OCI-LY7 (cell line): Measurements from ENCODE around the gene STXBP3. TPM values are rescaled to one million over a fixed set of nuclear protein-coding genes. Genes with fewer than 3 reads are reported as not detected.

ENCODE experiments used
- BruUV-seq: library from RNA; stranded (reverse); fragments of 400-500 nt; replicated peaks from 2 replicates; lab custom pipeline; 2021; lab: Mats Ljungman, UMichigan
- CTCF ChIA-PET: fragments of 300-600 bp; sonication (Branson Sonifier 250); formaldehyde crosslinking; loops from one replicate; lab custom pipeline; 2022; ENCODE audit warnings: antibody characterized with exemption; ENCODE audit not compliant: unreplicated experiment; lab: Charles Lee
- POLR2A ChIA-PET: fragments of 300-600 bp; sonication (Branson Sonifier 250); formaldehyde crosslinking; loops from one replicate; lab custom pipeline; 2022; ENCODE audit warnings: antibody characterized with exemption; lab: Charles Lee
- DNase-seq: peaks from one replicate; pipeline ENCODE4 v3.0.0-alpha.2; 2015; ENCODE audit warnings: low spot score
- H2AFZ ChIP-seq: fragments of 200-600 bp; sonication (generic), shearing (Covaris generic); 2 replicates; pipeline ENCODE4 v1.6.1; 2014; ENCODE audit warnings: mild to moderate bottlenecking, antibody characterized with exemption, low read length, moderate library complexity
- H3K27ac ChIP-seq: fragments of 200-600 bp; sonication (generic); 2 replicates; pipeline ENCODE4 v1.5.1; 2014; ENCODE audit warnings: mixed run types, low read depth, mild to moderate bottlenecking, moderate library complexity, low read length, inconsistent platforms; ENCODE audit not compliant: poor library complexity, severe bottlenecking
- H3K36me3 ChIP-seq: fragments of 200-600 bp; sonication (generic); 2 replicates; pipeline ENCODE4 v1.6.1; 2014; ENCODE audit warnings: mild to moderate bottlenecking, antibody characterized with exemption, low read length, moderate library complexity, mixed read lengths; ENCODE audit not compliant: insufficient read depth
- H3K4me1 ChIP-seq: fragments of 200-600 bp; sonication (generic); 2 replicates; pipeline ENCODE4 v1.5.1; 2014; ENCODE audit warnings: mild to moderate bottlenecking, low read length; ENCODE audit not compliant: insufficient read depth, poor library complexity, severe bottlenecking
- H3K4me2 ChIP-seq: fragments of 200-600 bp; sonication (generic); 2 replicates; pipeline ENCODE4 v1.6.1; 2014; ENCODE audit warnings: mild to moderate bottlenecking, low read length
- H3K4me3 ChIP-seq: fragments of 200-600 bp; sonication (generic); 2 replicates; pipeline ENCODE4 v1.5.1; 2014; ENCODE audit warnings: mild to moderate bottlenecking, low read depth, low read length; ENCODE audit not compliant: poor library complexity, severe bottlenecking
- H3K79me2 ChIP-seq: fragments of 200-600 bp; sonication (generic); 2 replicates; pipeline ENCODE4 v1.6.1; 2016; ENCODE audit warnings: low read depth, mild to moderate bottlenecking, low read length, moderate library complexity, mixed read lengths; ENCODE audit not compliant: insufficient read depth
- H3K9me2 ChIP-seq: fragments of 200-600 bp; sonication (generic); 2 replicates; pipeline ENCODE4 v1.6.1; 2016; ENCODE audit warnings: mild to moderate bottlenecking, low read length, mixed read lengths; ENCODE audit not compliant: insufficient read depth
- H3K9me3 ChIP-seq: fragments of 200-600 bp; sonication (generic); 2 replicates; pipeline ENCODE4 v1.6.1; 2014; ENCODE audit warnings: mild to moderate bottlenecking, mixed run types, low read length, mixed read lengths
- H4K20me1 ChIP-seq: fragments of 200-600 bp; sonication (generic); 2 replicates; pipeline ENCODE4 v1.6.1; 2014; ENCODE audit warnings: mild to moderate bottlenecking, antibody characterized with exemption, low read length, moderate library complexity, mixed read lengths; ENCODE audit not compliant: insufficient read depth
- EZH2phosphoT487 ChIP-seq: fragments of 200-600 bp; sonication (generic); IDR thresholded peaks from 2 replicates; pipeline ENCODE4 v1.6.1; 2018; ENCODE audit warnings: low read depth, borderline replicate concordance, mild to moderate bottlenecking, mixed run types, antibody characterized with exemption, low read length, moderate library complexity, mixed read lengths
- intact Hi-C: fragments of 100-400 bp; cut with micrococcal nuclease; formaldehyde crosslinking; loops from one replicate; pipeline ENCODE4 v1.10.0; 2022; ENCODE audit not compliant: unreplicated experiment
- total RNA-seq, 2 experiments: library from RNA; depleted of rRNA in 1 of 2; stranded (reverse); fragments of >200 nt in 1 of 2; shearing (Covaris generic) in 1 of 2; gene quantifications; 2 replicates each; pipeline ENCODE4 v1.2.3, GENCODE V29; 2014 to 2022
- TF ChIP-seq, protein P1 (sequence below): fragments of 200-600 bp; sonication (generic); conservative IDR thresholded peaks from 2 replicates; pipeline ENCODE4 v1.5.1; 2014; ENCODE audit warnings: mild to moderate bottlenecking, antibody characterized with exemption, low read length, moderate library complexity, mixed read lengths

Gene STXBP3
- total RNA-seq, 2 experiments from 2014 or later, result 27.7 to 38.2 TPM

DNA sequence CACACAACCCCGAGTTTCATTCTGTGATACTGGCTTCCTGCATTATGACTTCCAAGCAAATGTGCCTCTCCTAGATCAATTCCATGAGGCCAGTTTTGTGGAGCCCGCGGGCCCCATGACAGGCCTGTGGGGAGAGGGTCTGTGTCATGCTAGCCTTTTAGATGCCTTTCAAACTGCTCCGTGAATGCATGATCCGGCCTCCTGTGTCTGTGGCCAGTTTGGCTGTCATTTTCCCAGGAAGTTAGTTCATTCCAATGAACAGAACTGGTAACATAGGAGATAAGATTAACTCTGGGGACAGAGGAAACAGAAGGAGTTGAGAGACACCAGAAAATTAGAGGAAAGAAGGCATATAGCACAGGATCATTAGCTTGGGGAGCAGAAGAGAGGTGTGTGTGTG, 30.5 kb upstream of the STXBP3 start:
- no peak overlapping the region for H3K27ac ChIP-seq
- no peaks in the 10 kb centered on the region for H4K20me1 ChIP-seq
- H3K36me3 ChIP-seq, result no peaks in the 10 kb centered on the region
- no peaks in the 10 kb centered on the region for H3K9me2 ChIP-seq
- intact Hi-C loops, result no loop called here
- no TSS peak for BruUV-seq
- ChIA-PET CTCF (no interaction called here), POLR2A (no interaction called here)
- no peaks in the 10 kb centered on the region for H3K4me1 ChIP-seq
- no peaks in the 10 kb centered on the region for H3K79me2 ChIP-seq
- no peak overlapping the region for H2AFZ ChIP-seq
- no peak for TF ChIP-seq EZH2phosphoT487
- TF ChIP-seq, protein P1, sequence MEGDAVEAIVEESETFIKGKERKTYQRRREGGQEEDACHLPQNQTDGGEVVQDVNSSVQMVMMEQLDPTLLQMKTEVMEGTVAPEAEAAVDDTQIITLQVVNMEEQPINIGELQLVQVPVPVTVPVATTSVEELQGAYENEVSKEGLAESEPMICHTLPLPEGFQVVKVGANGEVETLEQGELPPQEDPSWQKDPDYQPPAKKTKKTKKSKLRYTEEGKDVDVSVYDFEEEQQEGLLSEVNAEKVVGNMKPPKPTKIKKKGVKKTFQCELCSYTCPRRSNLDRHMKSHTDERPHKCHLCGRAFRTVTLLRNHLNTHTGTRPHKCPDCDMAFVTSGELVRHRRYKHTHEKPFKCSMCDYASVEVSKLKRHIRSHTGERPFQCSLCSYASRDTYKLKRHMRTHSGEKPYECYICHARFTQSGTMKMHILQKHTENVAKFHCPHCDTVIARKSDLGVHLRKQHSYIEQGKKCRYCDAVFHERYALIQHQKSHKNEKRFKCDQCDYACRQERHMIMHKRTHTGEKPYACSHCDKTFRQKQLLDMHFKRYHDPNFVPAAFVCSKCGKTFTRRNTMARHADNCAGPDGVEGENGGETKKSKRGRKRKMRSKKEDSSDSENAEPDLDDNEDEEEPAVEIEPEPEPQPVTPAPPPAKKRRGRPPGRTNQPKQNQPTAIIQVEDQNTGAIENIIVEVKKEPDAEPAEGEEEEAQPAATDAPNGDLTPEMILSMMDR, result no peak
- H3K4me3 ChIP-seq, result no peak overlapping the region
- H3K4me2 ChIP-seq, result no peak overlapping the region
- no peak for DNase-seq
- H3K9me3 ChIP-seq, result no peaks in the 10 kb centered on the region

DNA sequence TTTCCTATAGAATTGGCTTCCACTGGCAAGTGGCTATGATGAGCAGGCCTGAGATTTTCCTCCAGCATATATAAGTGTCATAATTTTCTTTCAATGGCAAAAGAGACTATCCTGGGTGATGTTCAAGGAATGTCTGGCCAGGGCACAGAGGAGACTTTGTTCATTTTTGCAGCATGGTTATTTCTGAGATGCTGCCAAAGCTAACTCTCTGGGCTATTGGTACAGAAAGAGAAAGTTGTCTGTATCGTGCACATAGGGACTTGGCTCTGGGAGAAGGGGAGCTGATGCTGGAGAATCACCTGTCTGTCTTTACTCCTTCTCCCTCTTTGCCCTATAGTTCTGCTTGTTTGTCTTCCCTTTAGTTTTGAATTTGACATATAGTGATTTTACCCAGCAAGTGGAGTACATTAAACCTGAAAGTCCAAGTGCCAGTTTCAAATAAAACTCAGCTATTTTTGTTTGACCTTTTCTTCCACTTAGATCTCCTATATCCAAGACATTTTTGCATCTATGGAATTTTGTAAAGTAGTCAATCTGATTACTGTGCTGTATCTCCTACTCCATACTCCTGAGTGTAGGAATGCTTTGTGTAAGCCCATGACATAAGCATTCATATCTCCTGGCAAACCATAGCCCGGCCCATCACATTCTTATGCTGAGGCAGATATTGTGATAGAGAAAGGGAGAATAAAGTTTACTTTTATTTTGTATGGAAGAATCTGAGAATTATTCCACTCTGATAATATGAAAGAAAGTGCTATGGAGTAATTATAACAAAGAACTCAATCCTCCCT, 29.8 kb upstream of the STXBP3 start:
- no peaks in the 10 kb centered on the region for H3K9me2 ChIP-seq
- H3K79me2 ChIP-seq, result no peaks in the 10 kb centered on the region
- ChIA-PET CTCF (no interaction called here), POLR2A (no interaction called here)
- no peaks in the 10 kb centered on the region for H3K9me3 ChIP-seq
- H4K20me1 ChIP-seq, result no peaks in the 10 kb centered on the region
- intact Hi-C loops, result no loop called here
- TF ChIP-seq, protein P1, result no peak
- no peak for TF ChIP-seq EZH2phosphoT487
- no peak for DNase-seq
- H3K4me2 ChIP-seq, result no peak overlapping the region
- no TSS peak for BruUV-seq
- H3K27ac ChIP-seq, result no peak overlapping the region
- no peaks in the 10 kb centered on the region for H3K36me3 ChIP-seq
- no peak overlapping the region for H2AFZ ChIP-seq
- no peak overlapping the region for H3K4me3 ChIP-seq
- no peaks in the 10 kb centered on the region for H3K4me1 ChIP-seq

DNA sequence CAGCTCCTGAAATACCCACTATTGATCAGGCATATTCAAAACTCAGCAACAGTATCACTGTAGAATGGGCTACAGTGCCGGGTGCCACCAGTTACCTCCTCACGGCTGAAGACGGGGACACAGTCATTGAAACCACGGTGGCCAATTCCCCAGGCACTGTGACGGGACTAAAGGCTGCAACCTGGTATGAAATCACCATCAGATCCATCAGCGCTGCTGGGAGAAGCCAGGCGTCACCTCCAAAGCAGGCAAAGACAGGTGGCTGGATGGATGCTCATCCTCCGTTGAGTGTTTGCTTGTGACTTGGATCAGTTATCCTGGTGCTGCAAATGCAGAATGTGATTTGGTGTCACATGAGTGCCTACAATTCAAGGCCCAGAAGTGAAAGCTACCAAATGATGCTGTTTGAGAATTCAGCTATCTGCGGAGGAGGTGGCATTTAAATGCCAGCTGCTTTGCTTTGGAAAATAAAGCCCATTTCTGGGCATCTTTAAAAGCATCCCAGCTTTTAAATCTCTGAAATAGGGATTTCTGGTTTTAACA, 28.6 kb upstream of the STXBP3 start:
- Histone ChIP-seq H3K4me2 (no peak overlapping the region), H3K36me3 (no peaks in the 10 kb centered on the region), H3K79me2 (no peaks in the 10 kb centered on the region), H3K9me2 (no peaks in the 10 kb centered on the region), H3K27ac (no peak overlapping the region), H2AFZ (no peak overlapping the region), H3K4me3 (no peak overlapping the region), H4K20me1 (no peaks in the 10 kb centered on the region), H3K4me1 (no peaks in the 10 kb centered on the region), H3K9me3 (no peaks in the 10 kb centered on the region)
- no TSS peak for BruUV-seq
- ChIA-PET CTCF (no interaction called here), POLR2A (no interaction called here)
- no peak for TF ChIP-seq EZH2phosphoT487
- TF ChIP-seq, protein P1, result no peak
- DNase-seq, result no peak
- intact Hi-C loops, result no loop called here
